ENCODE results near the gene NMNAT2. TPM values are rescaled to one million over a fixed set of nuclear protein-coding genes. Genes with fewer than 3 reads are reported as not detected.
A peak's percentile ranks its signal among the peaks of the same experiment; 100 is the strongest.
"Not testable (repeated sequence)": the region's sequence is repeated elsewhere in the genome, so short reads cannot be mapped to it uniquely, and the experiment has no call there.

NMNAT2 gene
- total RNA-seq, 6 donors from 2014 or later = 0.13 to 0.72 (median 0.17) TPM; not detected in 2

- DNase-seq (peak in 1 of 2 donors; percentile 34), ATAC-seq (ENCODE audit: low FRiP score in 2 of 2) (peak; percentile 76 to 81)
- 71 to 79% methylated on average over 4 to 5 of the region's 5 CpGs for WGBS, 2 donors
These were observed 174.8 kb downstream of the NMNAT2 start for GRCh38 chr1:183243161-183244050.

DNA sequence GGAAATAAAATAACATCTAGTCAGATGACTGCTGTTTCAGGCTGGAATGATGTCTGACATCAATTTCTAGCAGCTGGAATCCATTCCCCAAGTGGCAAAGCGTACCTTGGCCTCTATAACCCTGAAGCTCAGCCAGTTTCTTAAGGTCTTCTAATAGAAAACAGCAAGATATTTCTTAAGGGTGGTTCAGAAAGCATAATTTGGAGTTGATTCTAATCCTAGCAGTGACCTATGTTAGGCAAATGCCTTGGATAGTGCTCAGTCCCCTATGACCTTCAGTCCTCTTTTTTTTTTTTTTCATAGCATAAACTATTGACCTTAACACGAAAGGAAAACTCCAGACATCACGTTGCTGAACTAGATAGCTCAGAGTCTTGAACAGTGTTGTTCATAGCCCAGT is 175.6 kb downstream of the NMNAT2 start:
- H3K4me1 ChIP-seq = peaks cover 0 to 23% (median 17%) of the 10 kb centered on the region in 4 donors
- no peaks in the 10 kb centered on the region for H3K36me3 ChIP-seq
- 72 to 73% methylated on average over 3 of the region's 3 CpGs for WGBS, 2 donors
- TF ChIP-seq CTCF (IDR thresholded peaks at IDR 0.05) = no peak
- no peak for TF ChIP-seq EP300 (IDR thresholded peaks at IDR 0.05)
- no peak for TF ChIP-seq POLR2AphosphoS5 (IDR thresholded peaks at IDR 0.05)
- TF ChIP-seq POLR2A (IDR thresholded peaks at IDR 0.05) = no peak
- H3K4me3 ChIP-seq = no peak overlapping the region
- peak overlapping the region; percentile 47 to 80 (median 74) for H3K27ac ChIP-seq
- H3K9me3 ChIP-seq = no peaks in the 10 kb centered on the region
- no peaks in the 10 kb centered on the region for H3K27me3 ChIP-seq
- ATAC-seq (ENCODE audit: low FRiP score in 2 of 2) (peak; percentile 30 to 49), DNase-seq (no peak)

More at GRCh38 chr1:183243161-183244050, 174.8 kb downstream of the NMNAT2 start:
- H3K4me3 ChIP-seq = no peak overlapping the region
- peaks cover 0 to 17% (median 14%) of the 10 kb centered on the region in 4 donors for H3K4me1 ChIP-seq
- peak overlapping the region; percentile 47 to 80 (median 74) for H3K27ac ChIP-seq
- no peak for TF ChIP-seq POLR2A (IDR thresholded peaks at IDR 0.05)
- peak; percentile 35 to 51 for TF ChIP-seq POLR2AphosphoS5 (IDR thresholded peaks at IDR 0.05)
- TF ChIP-seq EP300 (IDR thresholded peaks at IDR 0.05) = no peak
- no peaks in the 10 kb centered on the region for H3K27me3 ChIP-seq
- no peaks in the 10 kb centered on the region for H3K36me3 ChIP-seq
- no peaks in the 10 kb centered on the region for H3K9me3 ChIP-seq

DNA sequence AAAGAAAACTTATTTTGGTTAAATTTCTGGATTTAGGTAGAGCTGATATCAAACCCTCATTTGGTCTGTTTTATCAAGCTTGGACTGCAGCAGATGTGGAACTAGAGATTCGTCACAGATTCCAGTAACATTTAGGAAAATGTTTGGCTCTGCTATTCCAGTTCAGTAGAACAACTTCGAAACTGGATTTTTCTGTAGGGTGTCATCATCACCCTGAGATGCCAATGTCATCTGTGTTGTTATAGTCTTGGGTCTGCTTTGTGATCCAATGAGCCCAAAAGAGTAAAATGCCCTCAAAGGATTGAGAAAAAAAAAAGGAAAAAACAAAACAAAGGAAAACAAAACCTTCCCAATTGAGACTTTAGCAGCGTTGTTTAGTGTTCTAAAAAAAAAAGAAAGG is 176.7 kb downstream of the NMNAT2 start:
- Histone ChIP-seq H3K4me3 (no peak overlapping the region), H3K27ac (peak overlapping the region; percentile 40 to 77 (median 46)), H3K36me3 (no peaks in the 10 kb centered on the region), H3K9me3 (no peaks in the 10 kb centered on the region), H3K4me1 (peaks cover 0 to 23% (median 17%) of the 10 kb centered on the region in 4 donors), H3K27me3 (no peaks in the 10 kb centered on the region)
- ATAC-seq (ENCODE audit: low FRiP score in 2 of 2) (no peak), DNase-seq (no peak)
- 70 to 78% methylated on average over 3 of the region's 3 CpGs for WGBS, 2 donors
- TF ChIP-seq POLR2AphosphoS5 (IDR thresholded peaks at IDR 0.05) (no peak), POLR2A (IDR thresholded peaks at IDR 0.05) (no peak), CTCF (IDR thresholded peaks at IDR 0.05) (no peak), EP300 (IDR thresholded peaks at IDR 0.05) (no peak)

GRCh38 chr1:183240853-183241252 is 177.3 kb downstream of the NMNAT2 start:
- H3K4me1 ChIP-seq = peaks cover 0 to 23% (median 17%) of the 10 kb centered on the region in 4 donors
- 94% methylated on average over 8 of the region's 8 CpGs for WGBS, 2 donors
- H3K9me3 ChIP-seq = not testable (repeated sequence)

DNA sequence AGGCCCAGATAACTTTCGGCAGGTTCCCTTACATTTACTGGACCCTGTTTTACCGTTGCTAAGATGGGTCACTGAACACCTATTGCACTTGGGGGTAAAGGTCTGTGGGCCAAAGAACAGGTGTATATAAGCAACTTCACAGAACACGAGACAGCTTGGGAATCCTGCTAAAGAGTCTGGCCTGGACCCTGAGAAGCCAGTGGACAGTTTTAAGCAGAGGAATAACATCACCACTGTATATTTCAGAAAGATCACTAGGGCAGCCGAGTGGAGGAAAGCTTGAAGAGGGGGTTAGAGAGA is 177.7 kb downstream of the NMNAT2 start:
- ATAC-seq (ENCODE audit: low FRiP score in 2 of 2) (no peak), DNase-seq (no peak)
- Histone ChIP-seq H3K4me3 (no peak overlapping the region), H3K9me3 (no peaks in the 10 kb centered on the region), H3K4me1 (peaks cover 0 to 22% (median 17%) of the 10 kb centered on the region in 4 donors), H3K27ac (peak overlapping the region; percentile 40 to 65 (median 46)), H3K27me3 (no peaks in the 10 kb centered on the region), H3K36me3 (no peaks in the 10 kb centered on the region)
- 84 to 91% methylated on average over 4 of the region's 4 CpGs for WGBS, 2 donors
- no peak for TF ChIP-seq POLR2AphosphoS5 (IDR thresholded peaks at IDR 0.05)
- TF ChIP-seq EP300 (IDR thresholded peaks at IDR 0.05) = no peak
- TF ChIP-seq POLR2A (IDR thresholded peaks at IDR 0.05) = no peak
- TF ChIP-seq CTCF (IDR thresholded peaks at IDR 0.05) = no peak

More at GRCh38 chr1:183240853-183241252, 177.3 kb downstream of the NMNAT2 start:
- H3K36me3 ChIP-seq; DNase-seq; ATAC-seq (ENCODE audit: low FRiP score in 2 of 2); H3K27me3 ChIP-seq; H3K4me3 ChIP-seq: not testable (repeated sequence)
- peak overlapping the region; percentile 40 to 65 (median 46) for H3K27ac ChIP-seq

Measured in upper lobe of left lung (tissue), 6 donors.